ENCODE results near the gene DENND4A. TPM values are rescaled to one million over a fixed set of nuclear protein-coding genes. Genes with fewer than 3 reads are reported as not detected.

The DENND4A gene
- total and polyA plus RNA-seq, 9 donors, result 10.2 to 63.9 (median 50.2) TPM

GRCh38 chr15:65655026-65655425 lies 137.1 kb downstream of the DENND4A start:
- no peak for DNase-seq
- WGBS, 3 donors, result 93 to 97% (median 96%) methylated on average over 1 of the region's 1 CpG
- no peak overlapping the region for H3K4me3 ChIP-seq
- H3K9me3 ChIP-seq, result no peaks in the 10 kb centered on the region
- no peak overlapping the region for H3K27ac ChIP-seq
- TF ChIP-seq POLR2A (IDR thresholded peaks at IDR 0.05) (no peak), CTCF (IDR thresholded peaks at IDR 0.05) (no peak), EP300 (IDR thresholded peaks at IDR 0.05) (no peak)
- no peaks in the 10 kb centered on the region for H3K36me3 ChIP-seq
- no peaks in the 10 kb centered on the region for H3K27me3 ChIP-seq
- intact Hi-C loops (cut with DNase I), result no loop called here
- no peaks in the 10 kb centered on the region for H3K4me1 ChIP-seq (ENCODE audit: insufficient read depth)

- Histone ChIP-seq H3K36me3 (no peaks in the 10 kb centered on the region), H3K27ac (no peak overlapping the region), H3K4me3 (no peak overlapping the region), H3K27me3 (no peaks in the 10 kb centered on the region), H3K4me1 (ENCODE audit: insufficient read depth) (no peaks in the 10 kb centered on the region), H3K9me3 (no peaks in the 10 kb centered on the region)
- DNase-seq, result peak in 1 of 5 donors; percentile 6
- 43 to 54% (median 54%) methylated on average over 5 of the region's 5 CpGs for WGBS, 3 donors
- intact Hi-C loops (cut with DNase I), result no loop called here
- TF ChIP-seq POLR2A (IDR thresholded peaks at IDR 0.05) (no peak), CTCF (IDR thresholded peaks at IDR 0.05) (no peak), EP300 (IDR thresholded peaks at IDR 0.05) (no peak)
These were observed 138.1 kb downstream of the DENND4A start for GRCh38 chr15:65653801-65654521.

GRCh38 chr15:65653341-65653740 lies 138.8 kb downstream of the DENND4A start:
- Histone ChIP-seq H3K4me1 (ENCODE audit: insufficient read depth) (no peaks in the 10 kb centered on the region), H3K9me3 (no peaks in the 10 kb centered on the region), H3K27ac (no peak overlapping the region), H3K36me3 (no peaks in the 10 kb centered on the region), H3K4me3 (no peak overlapping the region), H3K27me3 (no peaks in the 10 kb centered on the region)
- TF ChIP-seq EP300 (IDR thresholded peaks at IDR 0.05), result no peak
- no peak for TF ChIP-seq CTCF (IDR thresholded peaks at IDR 0.05)
- TF ChIP-seq POLR2A (IDR thresholded peaks at IDR 0.05), result no peak
- DNase-seq, result no peak
- intact Hi-C loops (cut with DNase I), result no loop called here

GRCh38 chr15:65651831-65652749 lies 140.0 kb downstream of the DENND4A start:
- H3K36me3 ChIP-seq, result no peaks in the 10 kb centered on the region
- H3K27ac ChIP-seq, result no peak overlapping the region
- no peak for TF ChIP-seq EP300 (IDR thresholded peaks at IDR 0.05)
- no peak for TF ChIP-seq POLR2A (IDR thresholded peaks at IDR 0.05)
- no peak for TF ChIP-seq CTCF (IDR thresholded peaks at IDR 0.05)
- no peaks in the 10 kb centered on the region for H3K27me3 ChIP-seq
- H3K9me3 ChIP-seq, result no peaks in the 10 kb centered on the region
- no peaks in the 10 kb centered on the region for H3K4me1 ChIP-seq (ENCODE audit: insufficient read depth)
- 76 to 79% (median 79%) methylated on average over 11 of the region's 11 CpGs for WGBS, 3 donors
- intact Hi-C loops (cut with DNase I), result no loop called here
- peak in 1 of 5 donors; percentile 8 for DNase-seq
- no peak overlapping the region for H3K4me3 ChIP-seq
